Activated B cell treated with CpG ODN at 0.5 μM for 24 hours (primary cell): ENCODE measurements around the gene FAM13C. TPM values are rescaled to one million over a fixed set of nuclear protein-coding genes. Genes with fewer than 3 reads are reported as not detected.

Experiments
- ATAC-seq: fragments of 200-7000 bp; cut with Tn5 transposase; one replicate; pipeline ENCODE4 v1.10.0; 2021; ENCODE audit warnings: low read depth, mild to moderate bottlenecking, moderate library complexity
- CTCF ChIA-PET: fragments of 350-600 bp; sonication (Branson Sonifier 250); formaldehyde crosslinking; loops from one replicate; lab custom pipeline; 2021; ENCODE audit warnings: antibody characterized with exemption; lab: Charles Lee
- POLR2A ChIA-PET: fragments of 350-600 bp; sonication (Branson Sonifier 250); formaldehyde crosslinking; loops from one replicate; lab custom pipeline; 2021; ENCODE audit warnings: antibody characterized with exemption; lab: Charles Lee
- DNase-seq: peaks from one replicate; pipeline ENCODE4 v3.0.0; 2022
- H3K27ac Mint-ChIP-seq: one replicate; pipeline ENCODE4 v1.8.0; 2020; ENCODE audit warnings: mixed read lengths
- H3K27me3 Mint-ChIP-seq: one replicate; pipeline ENCODE4 v1.8.0; 2021; ENCODE audit warnings: mixed read lengths
- H3K36me3 Mint-ChIP-seq: one replicate; pipeline ENCODE4 v1.8.0; 2021; ENCODE audit warnings: low read depth, mixed read lengths
- H3K4me1 Mint-ChIP-seq: one replicate; pipeline ENCODE4 v1.8.0; 2021; ENCODE audit warnings: mixed read lengths
- H3K4me3 Mint-ChIP-seq: one replicate; pipeline ENCODE4 v1.8.0; 2020; ENCODE audit warnings: mild to moderate bottlenecking, mixed read lengths
- H3K9me3 Mint-ChIP-seq: one replicate; pipeline ENCODE4 v1.8.0; 2020; ENCODE audit warnings: mixed read lengths
- CTCF ChIP-seq: fragments of 200-600 bp; IDR thresholded peaks from one replicate; pipeline ENCODE4 v1.8.0; 2022; ENCODE audit warnings: antibody characterized with exemption, mild to moderate bottlenecking
- intact Hi-C: fragments of 100-400 bp; cut with micrococcal nuclease; formaldehyde crosslinking; loops from one replicate; pipeline ENCODE4 v1.15.1; 2024
- total RNA-seq: library from RNA; stranded (reverse); gene quantifications from 2 replicates; pipeline ENCODE4 v1.2.3, GENCODE V29; 2022

The FAM13C gene
- total RNA-seq, 1 donor from 2014 or later, result not detected

DNA sequence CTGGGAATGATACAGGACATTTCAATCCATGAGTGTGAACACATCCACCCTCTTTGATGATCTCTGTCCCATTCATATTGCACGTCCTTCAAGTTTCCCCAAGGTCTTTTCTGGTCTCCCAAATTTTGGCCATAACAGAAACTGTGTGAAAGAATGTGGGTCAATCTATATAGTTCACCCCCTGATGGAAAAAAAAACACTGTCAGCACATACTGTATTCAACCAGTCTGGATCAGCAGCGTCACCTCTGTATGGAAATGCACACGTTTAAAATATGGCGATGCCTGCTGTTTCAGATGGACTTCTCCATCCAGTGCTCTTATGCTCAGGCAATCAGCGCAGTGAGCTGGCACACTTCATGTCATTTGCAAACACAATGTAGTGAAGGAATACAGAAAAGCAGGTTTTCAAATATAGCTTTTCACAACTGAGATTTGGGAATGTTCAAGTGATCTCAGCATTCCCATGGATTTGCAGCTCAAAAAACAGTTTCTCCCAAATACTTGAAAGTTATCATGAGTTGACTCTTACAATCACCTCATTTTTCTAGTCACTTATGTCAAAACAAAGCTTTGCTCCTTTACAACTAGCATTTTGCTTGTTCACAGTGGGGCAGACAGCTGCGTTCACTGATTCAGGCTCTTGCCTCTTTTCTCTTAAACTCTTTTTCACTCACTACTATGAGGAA lies 61.1 kb downstream of the FAM13C start:
- POLR2A ChIA-PET, result no interaction called here
- intact Hi-C loops, result no loop called here
- no peak for DNase-seq
- H3K9me3 Mint-ChIP-seq, result no peaks in the 10 kb centered on the region
- CTCF ChIA-PET, result interaction anchor here (1.2 kb wide), 1 partner anchor 12 kb away, joined by 3 read pairs; no protein-coding TSS in a partner anchor
- no peaks in the 10 kb centered on the region for H3K27me3 Mint-ChIP-seq
- H3K36me3 Mint-ChIP-seq, result no peaks in the 10 kb centered on the region
- H3K27ac Mint-ChIP-seq, result no peak overlapping the region
- no peak overlapping the region for H3K4me3 Mint-ChIP-seq
- ATAC-seq, result no peak
- no peaks in the 10 kb centered on the region for H3K4me1 Mint-ChIP-seq
- no peak for TF ChIP-seq CTCF

DNA sequence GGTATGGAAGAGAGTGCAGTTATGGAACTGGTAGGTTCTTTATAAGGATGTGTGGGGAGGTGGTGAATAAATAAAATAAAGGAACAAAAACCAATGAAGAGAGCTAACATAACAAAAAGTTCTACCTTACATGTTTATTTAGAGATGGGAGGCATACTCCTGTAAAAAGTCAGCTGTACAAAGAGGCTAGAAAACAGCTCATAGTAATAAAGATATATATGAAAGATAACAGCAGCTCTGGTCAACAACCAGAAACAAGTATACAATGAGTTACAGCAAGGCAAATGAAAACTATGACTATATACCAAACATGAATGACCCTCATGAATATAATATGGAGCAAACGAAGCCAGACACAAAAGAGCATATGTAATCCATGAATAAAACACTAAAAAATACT lies 62.0 kb downstream of the FAM13C start:
- TF ChIP-seq CTCF, result no peak
- CTCF ChIA-PET, result no interaction called here
- no peaks in the 10 kb centered on the region for H3K9me3 Mint-ChIP-seq
- no peak overlapping the region for H3K27ac Mint-ChIP-seq
- H3K4me3 Mint-ChIP-seq, result no peak overlapping the region
- DNase-seq (no peak), ATAC-seq (no peak)
- no peaks in the 10 kb centered on the region for H3K36me3 Mint-ChIP-seq
- POLR2A ChIA-PET, result no interaction called here
- no peaks in the 10 kb centered on the region for H3K4me1 Mint-ChIP-seq
- H3K27me3 Mint-ChIP-seq, result no peaks in the 10 kb centered on the region
- intact Hi-C loops, result no loop called here

DNA sequence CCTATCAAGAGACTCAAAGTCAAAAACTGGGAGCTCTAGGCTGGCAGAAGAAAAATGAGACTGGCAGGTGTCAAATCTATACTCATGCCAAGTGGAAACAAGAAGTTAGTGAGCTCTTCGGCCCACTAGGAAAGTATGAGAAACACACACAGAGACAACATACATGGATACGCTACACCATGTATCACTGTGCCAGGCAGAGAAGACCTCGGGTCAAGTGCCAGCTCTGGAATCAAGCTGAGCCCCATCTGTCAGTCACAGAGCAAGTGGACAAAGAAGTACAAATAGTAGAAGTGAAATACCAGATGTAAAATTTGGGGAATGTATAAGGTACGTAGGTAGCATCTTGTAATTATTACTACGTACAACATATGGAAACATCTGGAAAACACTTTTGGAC lies 62.4 kb downstream of the FAM13C start:
- TF ChIP-seq CTCF, result no peak
- Mint-ChIP-seq H3K27me3 (no peaks in the 10 kb centered on the region), H3K27ac (no peak overlapping the region), H3K4me1 (no peaks in the 10 kb centered on the region), H3K9me3 (no peaks in the 10 kb centered on the region), H3K36me3 (no peaks in the 10 kb centered on the region), H3K4me3 (no peak overlapping the region)
- no peak for ATAC-seq
- DNase-seq, result no peak
- CTCF ChIA-PET, result no interaction called here
- POLR2A ChIA-PET, result no interaction called here
- intact Hi-C loops, result no loop called here

- Mint-ChIP-seq H3K4me1 (no peaks in the 10 kb centered on the region), H3K9me3 (no peaks in the 10 kb centered on the region), H3K27me3 (no peaks in the 10 kb centered on the region), H3K4me3 (no peak overlapping the region), H3K36me3 (no peaks in the 10 kb centered on the region), H3K27ac (no peak overlapping the region)
- ChIA-PET POLR2A (no interaction called here), CTCF (no interaction called here)
- no peak for TF ChIP-seq CTCF
- ATAC-seq (no peak), DNase-seq (no peak)
- intact Hi-C loops, result no loop called here
Observed at GRCh38 chr10:59290448-59290847, 71.9 kb downstream of the FAM13C start.

DNA sequence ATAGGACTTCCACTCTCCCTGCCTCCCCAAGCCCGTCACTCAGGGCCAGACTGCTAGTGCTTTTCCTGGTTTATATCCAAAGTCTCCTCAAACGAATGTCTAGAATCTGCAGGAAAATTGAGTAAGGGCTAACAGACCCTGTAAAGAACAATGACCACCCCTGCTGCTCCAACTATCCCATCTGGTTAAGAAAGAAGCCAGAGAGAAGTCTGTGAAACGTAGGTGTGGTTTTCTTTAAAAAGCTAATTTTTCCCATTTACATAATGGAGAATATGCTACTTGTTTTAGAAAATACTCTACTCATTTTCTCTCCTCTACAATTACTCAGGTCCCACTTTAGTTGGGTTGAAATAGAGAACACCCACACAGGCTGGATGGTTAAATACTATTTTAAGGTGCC lies 72.5 kb downstream of the FAM13C start:
- no peak overlapping the region for H3K27ac Mint-ChIP-seq
- no peak overlapping the region for H3K4me3 Mint-ChIP-seq
- no peak for TF ChIP-seq CTCF
- H3K9me3 Mint-ChIP-seq, result no peaks in the 10 kb centered on the region
- H3K27me3 Mint-ChIP-seq, result no peaks in the 10 kb centered on the region
- ChIA-PET CTCF (no interaction called here), POLR2A (no interaction called here)
- no peak for DNase-seq
- no peaks in the 10 kb centered on the region for H3K4me1 Mint-ChIP-seq
- intact Hi-C loops, result no loop called here
- no peaks in the 10 kb centered on the region for H3K36me3 Mint-ChIP-seq
- ATAC-seq, result no peak
